Measurements from ENCODE around the gene RBM5. TPM values are rescaled to one million over a fixed set of nuclear protein-coding genes. Genes with fewer than 3 reads are reported as not detected.

Gene RBM5
- total RNA-seq, 1 experiment from 2014 or later, result 92.1 TPM

GRCh38 chr3:50160561-50160983 is 71.9 kb downstream of the RBM5 start:
- TF ChIP-seq PRRX2 (CRISPR knock-in tag; IDR thresholded peaks at IDR 0.05), result no peak
- Mint-ChIP-seq H3K4me1 (peaks cover 54% of the 10 kb centered on the region), H3K9me3 (no peaks in the 10 kb centered on the region), H3K36me3 (peaks cover 17% of the 10 kb centered on the region), H3K4me3 (no peak overlapping the region), H3K27me3 (ENCODE audit: low read depth) (peaks cover 6% of the 10 kb centered on the region; the same call in 1 of the 2 replicates), H3K27ac (no peak overlapping the region)
- CTCF ChIA-PET, result no interaction called here
- POLR2A ChIA-PET, result no interaction called here
- DNase-seq (ENCODE audit: low spot score) (no peak), ATAC-seq (no peak)

- Mint-ChIP-seq H3K27ac (no peak overlapping the region), H3K9me3 (no peaks in the 10 kb centered on the region), H3K27me3 (ENCODE audit: low read depth) (no peaks in the 10 kb centered on the region), H3K4me1 (peaks cover 56% of the 10 kb centered on the region), H3K4me3 (no peak overlapping the region), H3K36me3 (peaks cover 17% of the 10 kb centered on the region)
- ChIA-PET POLR2A (no interaction called here), CTCF (no interaction called here)
- TF ChIP-seq ZNF138 (CRISPR knock-in tag; conservative IDR thresholded peaks at IDR 0.05) (no peak), ELF4 (CRISPR knock-in tag; IDR thresholded peaks at IDR 0.05; ENCODE audit: low read depth) (no peak), MLX (CRISPR knock-in tag; IDR thresholded peaks at IDR 0.05) (no peak), AFF4 (CRISPR knock-in tag; IDR thresholded peaks at IDR 0.05; ENCODE audit: borderline replicate concordance) (no peak), FOXJ3 (CRISPR knock-in tag; IDR thresholded peaks at IDR 0.05; ENCODE audit: borderline replicate concordance) (no peak), ZNF263 (CRISPR knock-in tag; IDR thresholded peaks at IDR 0.05; ENCODE audit: low read depth) (no peak), SMAD4 (CRISPR knock-in tag; IDR thresholded peaks at IDR 0.05) (no peak), ZNF423 (CRISPR knock-in tag; IDR thresholded peaks at IDR 0.05) (no peak)
- TF ChIP-seq, protein P1, sequence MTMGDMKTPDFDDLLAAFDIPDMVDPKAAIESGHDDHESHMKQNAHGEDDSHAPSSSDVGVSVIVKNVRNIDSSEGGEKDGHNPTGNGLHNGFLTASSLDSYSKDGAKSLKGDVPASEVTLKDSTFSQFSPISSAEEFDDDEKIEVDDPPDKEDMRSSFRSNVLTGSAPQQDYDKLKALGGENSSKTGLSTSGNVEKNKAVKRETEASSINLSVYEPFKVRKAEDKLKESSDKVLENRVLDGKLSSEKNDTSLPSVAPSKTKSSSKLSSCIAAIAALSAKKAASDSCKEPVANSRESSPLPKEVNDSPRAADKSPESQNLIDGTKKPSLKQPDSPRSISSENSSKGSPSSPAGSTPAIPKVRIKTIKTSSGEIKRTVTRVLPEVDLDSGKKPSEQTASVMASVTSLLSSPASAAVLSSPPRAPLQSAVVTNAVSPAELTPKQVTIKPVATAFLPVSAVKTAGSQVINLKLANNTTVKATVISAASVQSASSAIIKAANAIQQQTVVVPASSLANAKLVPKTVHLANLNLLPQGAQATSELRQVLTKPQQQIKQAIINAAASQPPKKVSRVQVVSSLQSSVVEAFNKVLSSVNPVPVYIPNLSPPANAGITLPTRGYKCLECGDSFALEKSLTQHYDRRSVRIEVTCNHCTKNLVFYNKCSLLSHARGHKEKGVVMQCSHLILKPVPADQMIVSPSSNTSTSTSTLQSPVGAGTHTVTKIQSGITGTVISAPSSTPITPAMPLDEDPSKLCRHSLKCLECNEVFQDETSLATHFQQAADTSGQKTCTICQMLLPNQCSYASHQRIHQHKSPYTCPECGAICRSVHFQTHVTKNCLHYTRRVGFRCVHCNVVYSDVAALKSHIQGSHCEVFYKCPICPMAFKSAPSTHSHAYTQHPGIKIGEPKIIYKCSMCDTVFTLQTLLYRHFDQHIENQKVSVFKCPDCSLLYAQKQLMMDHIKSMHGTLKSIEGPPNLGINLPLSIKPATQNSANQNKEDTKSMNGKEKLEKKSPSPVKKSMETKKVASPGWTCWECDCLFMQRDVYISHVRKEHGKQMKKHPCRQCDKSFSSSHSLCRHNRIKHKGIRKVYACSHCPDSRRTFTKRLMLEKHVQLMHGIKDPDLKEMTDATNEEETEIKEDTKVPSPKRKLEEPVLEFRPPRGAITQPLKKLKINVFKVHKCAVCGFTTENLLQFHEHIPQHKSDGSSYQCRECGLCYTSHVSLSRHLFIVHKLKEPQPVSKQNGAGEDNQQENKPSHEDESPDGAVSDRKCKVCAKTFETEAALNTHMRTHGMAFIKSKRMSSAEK (CRISPR knock-in tag; IDR thresholded peaks at IDR 0.05; ENCODE audit: borderline replicate concordance), result no peak
- TF ChIP-seq, protein P2, sequence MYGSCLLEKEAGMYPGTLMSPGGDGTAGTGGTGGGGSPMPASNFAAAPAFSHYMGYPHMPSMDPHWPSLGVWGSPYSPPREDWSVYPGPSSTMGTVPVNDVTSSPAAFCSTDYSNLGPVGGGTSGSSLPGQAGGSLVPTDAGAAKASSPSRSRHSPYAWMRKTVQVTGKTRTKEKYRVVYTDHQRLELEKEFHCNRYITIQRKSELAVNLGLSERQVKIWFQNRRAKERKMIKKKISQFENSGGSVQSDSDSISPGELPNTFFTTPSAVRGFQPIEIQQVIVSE (CRISPR knock-in tag; IDR thresholded peaks at IDR 0.05; ENCODE audit: borderline replicate concordance), result no peak
- TF ChIP-seq, protein P3, sequence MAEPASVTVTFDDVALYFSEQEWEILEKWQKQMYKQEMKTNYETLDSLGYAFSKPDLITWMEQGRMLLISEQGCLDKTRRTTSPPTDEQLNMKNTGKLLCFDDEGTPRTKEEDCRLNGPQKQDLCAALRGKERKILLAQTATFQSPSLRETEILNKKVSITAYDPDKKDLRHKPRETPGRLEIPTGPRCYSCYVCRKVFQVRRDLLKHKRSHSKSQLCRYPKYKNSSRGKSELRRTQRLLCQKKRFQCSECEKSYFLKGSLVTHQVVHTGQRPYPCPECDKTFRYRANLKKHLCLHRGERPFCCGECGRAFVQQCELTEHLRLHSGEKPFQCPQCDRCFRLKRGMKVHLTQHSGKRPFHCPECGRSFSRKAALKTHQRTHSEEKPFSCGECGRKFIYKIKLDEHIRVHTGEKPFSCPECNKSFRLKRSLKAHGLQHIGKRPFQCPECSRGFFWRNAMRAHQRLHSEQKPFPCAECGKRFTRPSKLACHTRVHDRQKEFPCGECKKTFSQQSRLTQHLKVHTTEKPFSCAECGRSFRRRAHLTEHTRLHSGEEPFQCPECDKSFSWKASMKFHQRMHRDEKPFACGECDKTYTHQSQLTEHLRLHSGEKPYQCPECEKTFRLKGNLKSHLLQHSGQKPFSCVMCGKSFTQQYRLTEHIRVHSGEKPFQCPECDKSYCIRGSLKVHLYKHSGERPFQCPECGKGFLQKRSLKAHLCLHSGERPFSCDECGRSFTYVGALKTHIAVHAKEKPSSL (CRISPR knock-in tag; conservative IDR thresholded peaks at IDR 0.05), result no peak
- TF ChIP-seq, protein P4, sequence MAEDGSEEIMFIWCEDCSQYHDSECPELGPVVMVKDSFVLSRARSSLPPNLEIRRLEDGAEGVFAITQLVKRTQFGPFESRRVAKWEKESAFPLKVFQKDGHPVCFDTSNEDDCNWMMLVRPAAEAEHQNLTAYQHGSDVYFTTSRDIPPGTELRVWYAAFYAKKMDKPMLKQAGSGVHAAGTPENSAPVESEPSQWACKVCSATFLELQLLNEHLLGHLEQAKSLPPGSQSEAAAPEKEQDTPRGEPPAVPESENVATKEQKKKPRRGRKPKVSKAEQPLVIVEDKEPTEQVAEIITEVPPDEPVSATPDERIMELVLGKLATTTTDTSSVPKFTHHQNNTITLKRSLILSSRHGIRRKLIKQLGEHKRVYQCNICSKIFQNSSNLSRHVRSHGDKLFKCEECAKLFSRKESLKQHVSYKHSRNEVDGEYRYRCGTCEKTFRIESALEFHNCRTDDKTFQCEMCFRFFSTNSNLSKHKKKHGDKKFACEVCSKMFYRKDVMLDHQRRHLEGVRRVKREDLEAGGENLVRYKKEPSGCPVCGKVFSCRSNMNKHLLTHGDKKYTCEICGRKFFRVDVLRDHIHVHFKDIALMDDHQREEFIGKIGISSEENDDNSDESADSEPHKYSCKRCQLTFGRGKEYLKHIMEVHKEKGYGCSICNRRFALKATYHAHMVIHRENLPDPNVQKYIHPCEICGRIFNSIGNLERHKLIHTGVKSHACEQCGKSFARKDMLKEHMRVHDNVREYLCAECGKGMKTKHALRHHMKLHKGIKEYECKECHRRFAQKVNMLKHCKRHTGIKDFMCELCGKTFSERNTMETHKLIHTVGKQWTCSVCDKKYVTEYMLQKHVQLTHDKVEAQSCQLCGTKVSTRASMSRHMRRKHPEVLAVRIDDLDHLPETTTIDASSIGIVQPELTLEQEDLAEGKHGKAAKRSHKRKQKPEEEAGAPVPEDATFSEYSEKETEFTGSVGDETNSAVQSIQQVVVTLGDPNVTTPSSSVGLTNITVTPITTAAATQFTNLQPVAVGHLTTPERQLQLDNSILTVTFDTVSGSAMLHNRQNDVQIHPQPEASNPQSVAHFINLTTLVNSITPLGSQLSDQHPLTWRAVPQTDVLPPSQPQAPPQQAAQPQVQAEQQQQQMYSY (CRISPR knock-in tag; IDR thresholded peaks at IDR 0.05), result no peak
- DNase-seq (ENCODE audit: low spot score) (no peak), ATAC-seq (no peak)
Measured at GRCh38 chr3:50161320-50161719, 72.6 kb downstream of the RBM5 start.

Measured in WTC11 (cell line).